Neural progenitor cell (in vitro differentiated cells): ENCODE data around the gene CELSR1. TPM values are rescaled to one million over a fixed set of nuclear protein-coding genes. Genes with fewer than 3 reads are reported as not detected.
A peak's percentile ranks its signal among the peaks of the same experiment; 100 is the strongest.

Experiments
- DNase-seq: peaks from one replicate; pipeline ENCODE4 v3.0.0-alpha.2; 2016; ENCODE audit warnings: low spot score
- H2AFZ ChIP-seq: fragments of 200-600 bp; sonication (generic); replicated peaks from 2 replicates; pipeline ENCODE4 v1.6.1; 2016; ENCODE audit warnings: antibody characterized with exemption
- H3F3A ChIP-seq: fragments of 200-600 bp; sonication (generic); 2 replicates; pipeline ENCODE4 v1.6.1; 2016; ENCODE audit warnings: antibody characterized with exemption, low read depth
- H3K27ac ChIP-seq: fragments of 200-600 bp; sonication (generic); 2 replicates; pipeline ENCODE4 v1.5.1; 2016; ENCODE audit warnings: mild to moderate bottlenecking
- H3K27me3 ChIP-seq: fragments of 200-600 bp; sonication (generic); 2 replicates; pipeline ENCODE4 v1.6.1; 2016; ENCODE audit warnings: mild to moderate bottlenecking, moderate library complexity
- H3K36me3 ChIP-seq: fragments of 200-600 bp; sonication (generic); 2 replicates; pipeline ENCODE4 v1.5.1; 2016
- H3K4me1 ChIP-seq: fragments of 200-600 bp; sonication (generic); 2 replicates; pipeline ENCODE4 v1.6.1; 2016; ENCODE audit warnings: mixed run types
- H3K4me2 ChIP-seq: fragments of 200-600 bp; sonication (generic); 2 replicates; pipeline ENCODE4 v1.6.1; 2016
- H3K4me3 ChIP-seq: fragments of 200-600 bp; sonication (generic); 2 replicates; pipeline ENCODE4 v1.5.1; 2016
- H3K79me2 ChIP-seq: fragments of 200-600 bp; sonication (generic); 2 replicates; pipeline ENCODE4 v1.6.1; 2016; ENCODE audit warnings: low read depth
- H3K9ac ChIP-seq: fragments of 200-600 bp; sonication (generic); 2 replicates; pipeline ENCODE4 v1.6.1; 2016
- H3K9me3 ChIP-seq: fragments of 200-600 bp; sonication (generic); 2 replicates; pipeline ENCODE4 v1.5.1; 2016; ENCODE audit warnings: low read depth
- H4K20me1 ChIP-seq: fragments of 200-600 bp; sonication (generic); 2 replicates; pipeline ENCODE4 v1.6.1; 2016; ENCODE audit warnings: low read depth
- H3K27ac Mint-ChIP-seq: 3 replicates; pipeline ENCODE4 v1.8.0; 2021; ENCODE audit warnings: mixed read lengths
- H3K27me3 Mint-ChIP-seq: 2 replicates; pipeline ENCODE4 v1.8.0; 2022; ENCODE audit warnings: low read depth, mild to moderate bottlenecking, inconsistent platforms, moderate library complexity, mixed read lengths; ENCODE audit not compliant: insufficient read depth
- H3K36me3 Mint-ChIP-seq: 3 replicates; pipeline ENCODE4 v1.8.0; 2021; ENCODE audit warnings: mixed read lengths
- H3K4me1 Mint-ChIP-seq: 3 replicates; pipeline ENCODE4 v1.8.0; 2021; ENCODE audit warnings: mixed read lengths
- H3K4me3 Mint-ChIP-seq: 3 replicates; pipeline ENCODE4 v1.8.0; 2021; ENCODE audit warnings: mild to moderate bottlenecking, moderate library complexity, mixed read lengths
- H3K9me3 Mint-ChIP-seq: 3 replicates; pipeline ENCODE4 v1.8.0; 2020; ENCODE audit warnings: mixed read lengths
- CTCF ChIP-seq: fragments of 200-600 bp; sonication (generic); IDR thresholded peaks from 2 replicates; pipeline ENCODE4 v1.5.1; 2017; ENCODE audit warnings: antibody characterized with exemption, mild to moderate bottlenecking
- EZH2 ChIP-seq: fragments of 200-600 bp; sonication (generic); IDR thresholded peaks from 2 replicates; pipeline ENCODE4 v1.6.1; 2017; ENCODE audit warnings: antibody characterized with exemption, mild to moderate bottlenecking, moderate library complexity
- EZH2phosphoT487 ChIP-seq: fragments of 200-600 bp; sonication (generic); IDR thresholded peaks from 2 replicates; pipeline ENCODE4 v1.6.1; 2017; ENCODE audit warnings: antibody characterized with exemption
- total RNA-seq: library from RNA; depleted of rRNA; stranded (reverse); fragments of >200 nt; gene quantifications from 2 replicates; pipeline ENCODE4 v1.2.3, GENCODE V29; 2015; ENCODE audit warnings: low replicate concordance

The CELSR1 gene
- total RNA-seq, 1 donor from 2014 or later = 12.3 TPM

GRCh38 chr22:46456818-46457163 is 80.6 kb downstream of the CELSR1 start:
- no peaks in the 10 kb centered on the region for H3F3A ChIP-seq
- H3K27ac Mint-ChIP-seq = no peak overlapping the region
- no peak overlapping the region for H3K4me3 ChIP-seq
- no peaks in the 10 kb centered on the region for H3K79me2 ChIP-seq
- peaks cover 16% of the 10 kb centered on the region for H3K36me3 Mint-ChIP-seq
- H3K9me3 ChIP-seq = no peaks in the 10 kb centered on the region
- H3K4me1 Mint-ChIP-seq = peaks cover 56% of the 10 kb centered on the region
- H3K27me3 ChIP-seq = no peaks in the 10 kb centered on the region
- no peaks in the 10 kb centered on the region for H3K9me3 Mint-ChIP-seq
- peaks cover 12% of the 10 kb centered on the region for H3K4me1 ChIP-seq
- H3K27me3 Mint-ChIP-seq = peaks cover 2% of the 10 kb centered on the region
- no peak overlapping the region for H2AFZ ChIP-seq
- TF ChIP-seq EZH2 (no peak), EZH2phosphoT487 (no peak), CTCF (no peak)
- no peak overlapping the region for H3K4me3 Mint-ChIP-seq
- no peak overlapping the region for H3K27ac ChIP-seq
- H4K20me1 ChIP-seq = peaks cover 33% of the 10 kb centered on the region
- no peaks in the 10 kb centered on the region for H3K36me3 ChIP-seq
- no peak overlapping the region for H3K4me2 ChIP-seq
- H3K9ac ChIP-seq = no peak overlapping the region
- DNase-seq = no peak

GRCh38 chr22:46455446-46455845 is 82.0 kb downstream of the CELSR1 start:
- Histone ChIP-seq H3K36me3 (no peaks in the 10 kb centered on the region), H3K79me2 (no peaks in the 10 kb centered on the region), H3F3A (no peaks in the 10 kb centered on the region), H3K4me2 (no peak overlapping the region), H3K27ac (no peak overlapping the region), H3K4me1 (peaks cover 12% of the 10 kb centered on the region), H2AFZ (no peak overlapping the region), H3K9ac (no peak overlapping the region), H3K27me3 (no peaks in the 10 kb centered on the region), H3K4me3 (no peak overlapping the region), H4K20me1 (peaks cover 32% of the 10 kb centered on the region), H3K9me3 (no peaks in the 10 kb centered on the region)
- TF ChIP-seq CTCF = no peak
- TF ChIP-seq EZH2 = no peak
- no peak for TF ChIP-seq EZH2phosphoT487
- peaks cover 55% of the 10 kb centered on the region for H3K4me1 Mint-ChIP-seq
- H3K36me3 Mint-ChIP-seq = peaks cover 16% of the 10 kb centered on the region
- no peak overlapping the region for H3K27ac Mint-ChIP-seq
- no peaks in the 10 kb centered on the region for H3K9me3 Mint-ChIP-seq
- H3K4me3 Mint-ChIP-seq = no peak overlapping the region
- peaks cover 2% of the 10 kb centered on the region for H3K27me3 Mint-ChIP-seq
- no peak for DNase-seq

GRCh38 chr22:46454504-46455269 is 82.7 kb downstream of the CELSR1 start:
- peaks cover 12% of the 10 kb centered on the region for H3K36me3 Mint-ChIP-seq
- peaks cover 52% of the 10 kb centered on the region for H3K4me1 Mint-ChIP-seq
- H3K9me3 Mint-ChIP-seq = no peaks in the 10 kb centered on the region
- peaks cover 32% of the 10 kb centered on the region for H4K20me1 ChIP-seq
- DNase-seq = no peak
- H3K9ac ChIP-seq = no peak overlapping the region
- H3F3A ChIP-seq = no peaks in the 10 kb centered on the region
- no peak overlapping the region for H3K4me2 ChIP-seq
- H3K9me3 ChIP-seq = no peaks in the 10 kb centered on the region
- H3K27ac Mint-ChIP-seq = peak overlapping the region; percentile 77
- H3K36me3 ChIP-seq = no peaks in the 10 kb centered on the region
- TF ChIP-seq CTCF = no peak
- TF ChIP-seq EZH2 = no peak
- no peak for TF ChIP-seq EZH2phosphoT487
- H3K4me3 Mint-ChIP-seq = peak overlapping the region; percentile 25
- no peak overlapping the region for H2AFZ ChIP-seq
- no peaks in the 10 kb centered on the region for H3K79me2 ChIP-seq
- peaks cover 2% of the 10 kb centered on the region for H3K27me3 Mint-ChIP-seq
- no peak overlapping the region for H3K4me3 ChIP-seq
- no peaks in the 10 kb centered on the region for H3K27me3 ChIP-seq
- peaks cover 12% of the 10 kb centered on the region for H3K4me1 ChIP-seq
- no peak overlapping the region for H3K27ac ChIP-seq
